WTC11 (cell line): Measurements from ENCODE around the gene WAC. TPM values are rescaled to one million over a fixed set of nuclear protein-coding genes. Genes with fewer than 3 reads are reported as not detected.

ENCODE experiments used
- ATAC-seq: fragments of 200-7000 bp; cut with Tn5 transposase; 2 replicates; pipeline ENCODE4 v1.10.0; 2021; ENCODE audit warnings: mild to moderate bottlenecking, moderate library complexity
- CTCF ChIA-PET: fragments of 300-600 bp; sonication (Branson Sonifier 250); formaldehyde crosslinking; loops from one replicate; lab custom pipeline; 2021; ENCODE audit warnings: antibody characterized with exemption; lab: Charles Lee
- POLR2A ChIA-PET: fragments of 350-600 bp; sonication (Branson Sonifier 250); formaldehyde crosslinking; loops from one replicate; lab custom pipeline; 2021; ENCODE audit warnings: antibody characterized with exemption; lab: Charles Lee
- DNase-seq: peaks from one replicate; pipeline ENCODE4 v3.0.0; 2021; ENCODE audit warnings: low spot score
- H3K27ac Mint-ChIP-seq: 2 replicates; pipeline ENCODE4 v1.8.0; 2021; ENCODE audit warnings: mixed read lengths
- H3K27me3 Mint-ChIP-seq: 2 replicates; pipeline ENCODE4 v1.8.0; 2021; ENCODE audit warnings: low read depth, mild to moderate bottlenecking, moderate library complexity, mixed read lengths
- H3K36me3 Mint-ChIP-seq: 2 replicates; pipeline ENCODE4 v1.8.0; 2021; ENCODE audit warnings: mixed read lengths
- H3K4me1 Mint-ChIP-seq: 2 replicates; pipeline ENCODE4 v1.8.0; 2022; ENCODE audit warnings: mixed read lengths
- H3K4me3 Mint-ChIP-seq: 2 replicates; pipeline ENCODE4 v1.8.0; 2021; ENCODE audit warnings: mild to moderate bottlenecking, moderate library complexity, mixed read lengths
- H3K9me3 Mint-ChIP-seq: 2 replicates; pipeline ENCODE4 v1.8.0; 2021; ENCODE audit warnings: mixed read lengths
- ATF1 ChIP-seq: sonication (generic); formaldehyde crosslinking; IDR thresholded peaks from 2 replicates; pipeline ENCODE4 v1.8.1; 2023; ENCODE audit warnings: mild to moderate bottlenecking, moderate library complexity, missing genetic modification reagents
- CBFB ChIP-seq: sonication (generic); formaldehyde crosslinking; IDR thresholded peaks from 2 replicates; pipeline ENCODE4 v1.8.1; 2022; ENCODE audit warnings: mild to moderate bottlenecking, low read depth, missing genetic modification reagents
- CTCF ChIP-seq: fragments of 200-600 bp; IDR thresholded peaks from 2 replicates; pipeline ENCODE4 v1.8.0; 2022; ENCODE audit warnings: antibody characterized with exemption
- FOXP1 ChIP-seq: sonication (generic); formaldehyde crosslinking; IDR thresholded peaks from 2 replicates; pipeline ENCODE4 v1.8.0; 2022; ENCODE audit warnings: missing genetic modification reagents, mild to moderate bottlenecking, moderate library complexity, borderline replicate concordance
- FOXP4 ChIP-seq: sonication (generic); formaldehyde crosslinking; IDR thresholded peaks from 2 replicates; pipeline ENCODE4 v1.8.0; 2022; ENCODE audit warnings: mild to moderate bottlenecking, missing genetic modification reagents
- HMGXB4 ChIP-seq: sonication (generic); formaldehyde crosslinking; IDR thresholded peaks from 2 replicates; pipeline ENCODE4 v1.8.1; 2023; ENCODE audit warnings: mild to moderate bottlenecking, moderate library complexity, missing genetic modification reagents
- NFE2L1 ChIP-seq: sonication (generic); formaldehyde crosslinking; IDR thresholded peaks from 2 replicates; pipeline ENCODE4 v1.8.1; 2023; ENCODE audit warnings: missing genetic modification reagents
- NR2C2 ChIP-seq: sonication (generic); formaldehyde crosslinking; IDR thresholded peaks from 2 replicates; pipeline ENCODE4 v1.8.0; 2022; ENCODE audit warnings: mild to moderate bottlenecking, missing genetic modification reagents
- ZBTB43 ChIP-seq: sonication (generic); formaldehyde crosslinking; IDR thresholded peaks from 2 replicates; pipeline ENCODE4 v1.8.1; 2023; ENCODE audit warnings: mild to moderate bottlenecking, missing genetic modification reagents
- ZNF121 ChIP-seq: sonication (generic); formaldehyde crosslinking; IDR thresholded peaks from 2 replicates; pipeline ENCODE4 v1.8.0; 2023; ENCODE audit warnings: missing genetic modification reagents
- ZNF281 ChIP-seq: sonication (generic); formaldehyde crosslinking; IDR thresholded peaks from 2 replicates; pipeline ENCODE4 v1.8.0; 2023; ENCODE audit warnings: mild to moderate bottlenecking, missing genetic modification reagents
- ZNF416 ChIP-seq: fragments of 250-450 bp; sonication (Bioruptor Pico); IDR thresholded peaks from 2 replicates; pipeline ENCODE4 v1.9.0; 2021; ENCODE audit warnings: mild to moderate bottlenecking, inconsistent platforms
- total RNA-seq: library from RNA; stranded (reverse); gene quantifications from 3 replicates; pipeline ENCODE4 v1.2.3, GENCODE V29; 2021

Gene WAC
- total RNA-seq, 1 experiment from 2014 or later, result 108 TPM

GRCh38 chr10:28533186-28533564 is 257 bp downstream of the WAC start:
- TF ChIP-seq ZNF416 (CRISPR knock-in tag), result 0 out of 2 replicates have a peak, but pooled peaks have one; percentile 24
- peak; percentile 3; the same call in 1 of the 2 replicates for TF ChIP-seq CBFB (CRISPR knock-in tag)
- no peak for TF ChIP-seq ZNF281
- H3K4me1 Mint-ChIP-seq, result peaks cover 32% of the 10 kb centered on the region
- peak overlapping the region; percentile 97 for H3K4me3 Mint-ChIP-seq
- no peaks in the 10 kb centered on the region for H3K27me3 Mint-ChIP-seq
- POLR2A ChIA-PET, result interaction anchor here (1.0 kb wide), 1 partner anchor 55 kb away, joined by 4 read pairs; no protein-coding TSS in a partner anchor
- DNase-seq (no peak), ATAC-seq (no peak)
- H3K27ac Mint-ChIP-seq, result no peak overlapping the region; the same call in 1 of the 2 replicates
- H3K9me3 Mint-ChIP-seq, result no peaks in the 10 kb centered on the region
- peaks cover 41% of the 10 kb centered on the region for H3K36me3 Mint-ChIP-seq
- CTCF ChIA-PET, result interaction anchor here (0.8 kb wide), 1 partner anchor 8 kb away, joined by 4 read pairs; no protein-coding TSS in a partner anchor

- H3K9me3 Mint-ChIP-seq, result no peaks in the 10 kb centered on the region
- peaks cover 32% of the 10 kb centered on the region for H3K4me1 Mint-ChIP-seq
- peak; percentile 5 for ATAC-seq
- no peaks in the 10 kb centered on the region for H3K27me3 Mint-ChIP-seq
- CTCF ChIA-PET, result interaction anchor here (0.8 to 1.3 kb wide), 2 partner anchors 8 to 11 kb away, joined by 3 to 4 read pairs; no protein-coding TSS in a partner anchor
- TF ChIP-seq ATF1 (CRISPR knock-in tag) (no peak), ZNF121 (CRISPR knock-in tag) (no peak), FOXP1 (peak; percentile 62; the same call in 1 of the 2 replicates), NFE2L1 (CRISPR knock-in tag) (no peak), CTCF (no peak), NR2C2 (CRISPR knock-in tag) (no peak), FOXP4 (CRISPR knock-in tag) (0 out of 2 replicates have a peak, but pooled peaks have one; percentile 43), ZBTB43 (CRISPR knock-in tag) (0 out of 2 replicates have a peak, but pooled peaks have one; percentile 32), HMGXB4 (CRISPR knock-in tag) (0 out of 2 replicates have a peak, but pooled peaks have one; percentile 28)
- TF ChIP-seq, all 79 proteins: peak for 4
- H3K27ac Mint-ChIP-seq, result peak overlapping the region; percentile 96
- POLR2A ChIA-PET, result interaction anchor here (1.2 kb wide), 1 partner anchor 10 kb away, joined by 3 read pairs; no protein-coding TSS in a partner anchor
- peak; percentile 62 for DNase-seq
- peaks cover 44% of the 10 kb centered on the region for H3K36me3 Mint-ChIP-seq
- peak overlapping the region; percentile 97 for H3K4me3 Mint-ChIP-seq
Observed at GRCh38 chr10:28533571-28534304, 820 bp downstream of the WAC start.
